Esophagus squamous epithelium (tissue), 5 donors: ENCODE data around the gene CFHR5. TPM values are rescaled to one million over a fixed set of nuclear protein-coding genes. Genes with fewer than 3 reads are reported as not detected.
"Not testable (repeated sequence)": the region's sequence is repeated elsewhere in the genome, so short reads cannot be mapped to it uniquely, and the experiment has no call there.

Experiments used
- DNase-seq: peaks from one replicate; lab custom pipeline; 2025; lab: John Stamatoyannopoulos, UW
- H3K27ac ChIP-seq, 4 donors: fragments of 200-600 bp; sonication (generic); one replicate each; pipeline ENCODE4 v1.5.1; 2016 to 2019; ENCODE audit warnings: mild to moderate bottlenecking in 1 of 4
- H3K27me3 ChIP-seq, 4 donors: fragments of 200-600 bp; sonication (generic); 1 replicate in 3 of 4; 2 replicates in 1 of 4; pipeline versions ENCODE4 v1.5.1 to v1.6.0; 2017 to 2021; ENCODE audit warnings: antibody characterized with exemption in 1 of 4
- H3K36me3 ChIP-seq, 3 donors: fragments of 200-600 bp; sonication (generic); one replicate each; pipeline ENCODE4 v1.5.1; 2016 to 2019
- H3K4me1 ChIP-seq, 3 donors: fragments of 200-600 bp; sonication (generic); one replicate each; pipeline ENCODE4 v1.5.1; 2017 to 2019
- H3K4me3 ChIP-seq, 4 donors: fragments of 200-600 bp; sonication (generic); 1 replicate in 3 of 4; 2 replicates in 1 of 4; pipeline ENCODE4 v1.5.1; 2016 to 2019; ENCODE audit warnings: mild to moderate bottlenecking in 2 of 4, moderate library complexity in 1 of 4
- H3K9me3 ChIP-seq, 3 donors: fragments of 200-600 bp; sonication (generic); one replicate each; pipeline ENCODE4 v1.5.1; 2016 to 2019
- POLR2A ChIP-seq, 4 donors: fragments of 450-650 bp; IDR thresholded peaks; one replicate each; pipeline ENCODE4 v1.6.1; 2017; ENCODE audit warnings: antibody characterized with exemption in 4 of 4, mild to moderate bottlenecking in 4 of 4, moderate library complexity in 3 of 4
- WGBS, 2 donors: methylation state at CpG; one replicate each; pipeline ENCODE4 v1.1.5; 2018; 5-methylcytosine and 5-hydroxymethylcytosine counted together
- intact Hi-C: fragments of 100-400 bp; cut with DNase I; formaldehyde crosslinking; loops from one replicate; pipeline ENCODE4 v1.15.0; 2022
- total RNA-seq, 4 donors: library from RNA; depleted of rRNA; stranded (reverse); fragments of >200 nt; gene quantifications; one replicate each; pipeline ENCODE4 v1.1.0, GENCODE V29; 2016
- TF ChIP-seq, protein P1 (sequence below), 6 experiments: fragments of 450-650 bp in 4 of 6; fragments of 200-600 bp in 2 of 6; sonication (generic) in 2 of 6; IDR thresholded peaks; one replicate each; pipeline ENCODE4 v1.5.1; 2016 to 2019; ENCODE audit warnings: antibody characterized with exemption in 6 of 6, mild to moderate bottlenecking in 4 of 6, moderate library complexity in 4 of 6
- donor health status: DM: yes; HTN: yes; CAD: no.

The CFHR5 gene
- total RNA-seq, 4 donors from 2014 or later, result not detected

DNA sequence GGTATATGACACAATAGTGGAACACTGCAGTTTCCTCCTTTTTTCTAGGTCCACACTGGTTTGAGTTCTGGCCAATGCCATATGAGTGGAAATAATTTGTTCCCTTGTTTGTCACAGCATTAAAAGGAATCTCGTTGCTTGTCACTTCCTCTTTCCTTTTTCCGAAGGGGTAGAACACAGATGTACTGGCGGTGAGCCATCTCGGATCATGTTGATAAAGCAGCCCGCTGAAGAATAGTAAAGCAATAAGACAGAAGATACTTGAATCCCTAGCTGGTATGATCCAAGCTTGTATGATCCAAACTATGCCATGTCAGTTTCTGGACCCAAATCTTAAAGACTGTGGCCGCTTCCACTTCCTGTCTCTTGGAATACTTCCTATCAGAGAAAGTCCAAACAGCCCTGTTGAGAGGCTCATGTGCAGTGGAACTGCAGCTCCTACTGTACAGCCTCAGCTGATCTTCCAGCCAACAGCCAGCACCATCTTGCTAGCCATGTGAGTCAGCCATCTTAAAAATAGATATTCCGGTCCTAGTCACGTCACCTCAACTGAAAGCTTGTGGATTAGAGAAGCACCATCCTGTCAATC lies 40.3 kb downstream of the CFHR5 start:
- intact Hi-C loops, result no loop called here
- Histone ChIP-seq H3K4me1 (no peaks in the 10 kb centered on the region), H3K27me3 (no peaks in the 10 kb centered on the region), H3K36me3 (no peaks in the 10 kb centered on the region), H3K4me3 (no peak overlapping the region), H3K9me3 (no peaks in the 10 kb centered on the region), H3K27ac (no peak overlapping the region)
- DNase-seq, result no peak
- WGBS, 2 donors, result 65 to 74% methylated on average over 7 to 8 of the region's 8 CpGs
- TF ChIP-seq, protein P1, sequence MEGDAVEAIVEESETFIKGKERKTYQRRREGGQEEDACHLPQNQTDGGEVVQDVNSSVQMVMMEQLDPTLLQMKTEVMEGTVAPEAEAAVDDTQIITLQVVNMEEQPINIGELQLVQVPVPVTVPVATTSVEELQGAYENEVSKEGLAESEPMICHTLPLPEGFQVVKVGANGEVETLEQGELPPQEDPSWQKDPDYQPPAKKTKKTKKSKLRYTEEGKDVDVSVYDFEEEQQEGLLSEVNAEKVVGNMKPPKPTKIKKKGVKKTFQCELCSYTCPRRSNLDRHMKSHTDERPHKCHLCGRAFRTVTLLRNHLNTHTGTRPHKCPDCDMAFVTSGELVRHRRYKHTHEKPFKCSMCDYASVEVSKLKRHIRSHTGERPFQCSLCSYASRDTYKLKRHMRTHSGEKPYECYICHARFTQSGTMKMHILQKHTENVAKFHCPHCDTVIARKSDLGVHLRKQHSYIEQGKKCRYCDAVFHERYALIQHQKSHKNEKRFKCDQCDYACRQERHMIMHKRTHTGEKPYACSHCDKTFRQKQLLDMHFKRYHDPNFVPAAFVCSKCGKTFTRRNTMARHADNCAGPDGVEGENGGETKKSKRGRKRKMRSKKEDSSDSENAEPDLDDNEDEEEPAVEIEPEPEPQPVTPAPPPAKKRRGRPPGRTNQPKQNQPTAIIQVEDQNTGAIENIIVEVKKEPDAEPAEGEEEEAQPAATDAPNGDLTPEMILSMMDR (IDR thresholded peaks at IDR 0.05), result no peak
- no peak for TF ChIP-seq POLR2A (IDR thresholded peaks at IDR 0.05)

DNA sequence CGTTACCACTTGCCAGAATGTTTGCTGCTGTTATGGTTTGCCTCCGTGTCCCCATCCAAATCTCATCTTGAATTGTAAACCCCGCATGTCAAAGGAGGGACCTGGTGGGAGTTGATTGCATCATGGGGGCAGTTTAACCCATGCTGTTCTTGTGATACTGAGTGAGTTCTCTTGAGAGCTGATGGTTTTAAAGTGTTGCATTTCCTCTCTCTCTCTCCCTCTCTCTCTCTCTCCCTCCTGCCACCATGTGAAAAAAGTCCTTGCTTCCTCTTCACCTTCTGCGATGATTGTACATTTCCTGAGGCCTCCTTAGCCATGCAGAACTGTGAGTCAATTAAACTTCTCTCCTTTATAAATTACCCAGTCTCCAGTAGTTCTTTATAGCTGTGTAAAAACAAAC lies 44.4 kb downstream of the CFHR5 start:
- no peak for TF ChIP-seq POLR2A (IDR thresholded peaks at IDR 0.05)
- Histone ChIP-seq H3K9me3 (no peaks in the 10 kb centered on the region), H3K4me3 (no peak overlapping the region), H3K36me3 (no peaks in the 10 kb centered on the region), H3K27ac (no peak overlapping the region), H3K4me1 (no peaks in the 10 kb centered on the region), H3K27me3 (no peaks in the 10 kb centered on the region)
- no peak for DNase-seq
- intact Hi-C loops, result no loop called here
- WGBS, 2 donors, result 44% methylated on average over 4 of the region's 4 CpGs

DNA sequence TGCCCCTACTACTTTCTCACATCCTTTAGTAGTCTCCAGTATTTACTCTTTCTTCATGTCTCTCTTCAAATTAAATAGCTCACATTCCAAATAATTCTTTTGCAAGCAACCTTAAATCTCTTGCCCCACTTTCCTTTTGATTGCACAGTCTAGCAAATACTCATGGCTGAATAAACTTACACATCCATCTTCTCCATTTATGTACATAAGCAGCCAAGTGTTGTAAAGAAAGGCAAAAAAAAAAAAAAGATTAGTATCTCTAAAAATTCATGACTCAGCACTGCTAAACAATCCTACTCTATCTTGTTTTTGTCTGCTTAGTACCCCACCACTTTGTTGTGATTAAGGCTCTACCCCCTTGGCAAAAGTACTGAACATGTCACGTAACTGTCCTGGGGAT lies 47.1 kb downstream of the CFHR5 start:
- Histone ChIP-seq H3K4me1 (no peaks in the 10 kb centered on the region), H3K27ac (no peak overlapping the region), H3K4me3 (no peak overlapping the region), H3K36me3 (no peaks in the 10 kb centered on the region), H3K9me3 (no peaks in the 10 kb centered on the region), H3K27me3 (no peaks in the 10 kb centered on the region)
- DNase-seq, result no peak
- TF ChIP-seq, protein P1 (IDR thresholded peaks at IDR 0.05), result no peak
- no peak for TF ChIP-seq POLR2A (IDR thresholded peaks at IDR 0.05)
- 0 to 17% methylated on average over 1 of the region's 1 CpG for WGBS, 2 donors
- intact Hi-C loops, result no loop called here

DNA sequence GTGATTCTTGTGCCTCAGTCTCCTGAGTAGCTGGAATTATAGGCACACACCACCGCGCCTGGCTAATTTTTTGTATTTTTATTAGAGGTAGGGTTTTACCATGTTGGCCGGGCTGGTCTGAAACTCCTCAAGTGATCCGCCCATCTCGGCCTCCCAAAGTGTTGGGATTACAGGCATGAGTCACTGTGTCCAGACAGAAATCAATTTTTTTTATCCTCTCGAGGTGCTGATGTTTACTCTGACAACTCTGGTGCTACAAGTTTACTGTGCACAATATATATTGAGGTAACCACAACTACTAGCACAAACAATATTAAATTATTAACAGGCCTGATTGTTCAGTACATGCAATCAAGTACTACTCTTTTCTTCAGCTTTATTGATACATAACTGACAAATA lies 50.0 kb downstream of the CFHR5 start:
- H3K27me3 ChIP-seq, result no peaks in the 10 kb centered on the region
- no peaks in the 10 kb centered on the region for H3K36me3 ChIP-seq
- no peaks in the 10 kb centered on the region for H3K4me1 ChIP-seq
- TF ChIP-seq POLR2A (IDR thresholded peaks at IDR 0.05), result no peak
- TF ChIP-seq, protein P1 (IDR thresholded peaks at IDR 0.05), result no peak
- WGBS, 2 donors, result 74 to 78% methylated on average over 4 to 6 of the region's 6 CpGs
- H3K27ac ChIP-seq, result no peak overlapping the region
- no peak overlapping the region for H3K4me3 ChIP-seq
- no peaks in the 10 kb centered on the region for H3K9me3 ChIP-seq
- intact Hi-C loops, result no loop called here
- no peak for DNase-seq

DNA sequence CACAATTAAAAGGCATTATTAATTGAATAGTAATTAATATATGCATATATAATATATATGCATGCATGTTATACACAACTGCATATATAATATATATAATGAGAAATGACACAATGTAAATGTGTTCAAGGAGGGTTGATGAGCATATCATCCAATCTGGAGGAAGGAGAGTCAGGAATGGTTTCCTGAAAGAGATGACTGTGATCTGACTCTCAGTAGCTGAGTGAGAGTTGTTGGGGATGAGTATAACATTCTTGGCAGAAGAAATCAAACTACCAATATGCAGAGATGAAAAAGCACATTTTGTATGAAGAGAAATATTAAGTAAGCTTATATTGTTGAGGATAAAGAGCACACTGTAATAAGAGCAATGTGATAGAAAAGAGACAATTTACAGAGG lies 52.4 kb downstream of the CFHR5 start:
- no peaks in the 10 kb centered on the region for H3K36me3 ChIP-seq
- no peaks in the 10 kb centered on the region for H3K27me3 ChIP-seq
- H3K27ac ChIP-seq, result no peak overlapping the region
- no peaks in the 10 kb centered on the region for H3K4me1 ChIP-seq
- H3K4me3 ChIP-seq, result no peak overlapping the region
- intact Hi-C loops, result no loop called here
- no peaks in the 10 kb centered on the region for H3K9me3 ChIP-seq
- DNase-seq, result no peak
- TF ChIP-seq POLR2A (IDR thresholded peaks at IDR 0.05), result no peak
- TF ChIP-seq, protein P1 (IDR thresholded peaks at IDR 0.05), result no peak

DNA sequence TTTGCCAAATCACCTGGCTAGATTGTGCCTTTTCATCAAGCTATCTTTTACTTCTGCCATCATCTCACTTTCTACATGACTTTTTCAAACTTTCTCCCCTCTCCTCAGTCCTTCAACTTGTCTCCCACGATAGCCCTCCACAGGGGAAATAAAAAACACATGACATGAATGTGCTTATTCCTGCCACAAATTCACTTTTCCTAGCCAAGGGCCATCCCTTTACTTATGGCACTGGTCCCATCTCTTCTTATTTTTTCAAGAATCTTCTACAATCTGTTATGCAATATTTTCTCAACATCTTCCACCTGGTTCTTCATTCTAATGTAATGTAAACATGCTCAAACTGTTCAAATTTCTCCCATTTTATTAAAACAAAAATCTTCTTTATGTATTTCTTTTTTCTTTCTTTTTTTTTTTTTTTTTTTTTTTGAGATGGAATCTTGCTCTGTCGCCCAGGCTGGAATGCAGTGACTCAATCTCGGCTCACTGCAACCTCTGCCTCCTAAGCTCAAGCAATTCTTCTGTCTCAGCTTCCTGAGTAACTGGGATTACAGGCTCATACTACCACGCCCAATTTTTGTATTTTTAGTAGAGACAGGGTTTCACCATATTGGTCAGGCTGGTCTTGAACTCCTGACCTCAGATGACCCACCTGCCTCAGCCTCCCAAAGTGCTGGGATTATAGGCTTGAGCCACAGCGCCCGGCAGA lies 57.4 kb downstream of the CFHR5 start:
- 56 to 58% methylated on average over 4 to 6 of the region's 6 CpGs for WGBS, 2 donors
- intact Hi-C loops, H3K9me3 ChIP-seq: not testable (repeated sequence)

More for the DNA sequence above, 57.4 kb downstream of the CFHR5 start:
- H3K4me3 ChIP-seq, H3K27ac ChIP-seq, DNase-seq, H3K36me3 ChIP-seq, H3K27me3 ChIP-seq, H3K4me1 ChIP-seq: not testable (repeated sequence)
